HEK293 (cell line): ENCODE results near the gene S100A6.

Experiments used
- CTCF ChIA-PET: fragments of 350-600 bp; formaldehyde crosslinking; extraction: SDS; loops from one replicate; lab custom pipeline; 2021; ENCODE audit warnings: antibody characterized with exemption; lab: Yijun Ruan, JAX
- POLR2A ChIA-PET: fragments of 300-600 bp; formaldehyde crosslinking; extraction: SDS; loops from one replicate; lab custom pipeline; 2020; ENCODE audit warnings: antibody characterized with exemption, inconsistent platforms; lab: Yijun Ruan, JAX
- H3K27ac ChIP-seq: fragments of 200-500 bp; sonication (Bioruptor generic); 2 replicates; pipeline ENCODE4 v1.5.1; 2014; ENCODE audit warnings: low read depth, low read length, control low read depth, inconsistent platforms; ENCODE audit errors: extremely low read depth
- H3K36me3 ChIP-seq, 2 experiments: fragments of 200-500 bp in 1 of 2; sonication (Bioruptor generic) in 1 of 2; 1 replicate in 1 of 2; 2 replicates in 1 of 2; pipeline ENCODE4 v1.5.1; 2014 to 2017; ENCODE audit warnings: inconsistent platforms in 2 of 2, low read length in 2 of 2; ENCODE audit not compliant: control insufficient read depth in 2 of 2, insufficient read depth in 1 of 2
- H3K4me1 ChIP-seq: fragments of 200-500 bp; sonication (Bioruptor generic); 2 replicates; pipeline ENCODE4 v1.5.1; 2014; ENCODE audit warnings: mild to moderate bottlenecking, low read length, inconsistent platforms; ENCODE audit not compliant: control insufficient read depth, insufficient read depth
- H3K4me3 ChIP-seq: 2 replicates; pipeline ENCODE4 v1.5.1; 2011; ENCODE audit warnings: low read depth, mild to moderate bottlenecking, control low read depth, low read length, moderate library complexity
- H3K9me3 ChIP-seq: fragments of 200-500 bp; sonication (Bioruptor generic); 2 replicates; pipeline ENCODE4 v1.5.1; 2014; ENCODE audit warnings: low read depth, low read length, inconsistent platforms; ENCODE audit not compliant: control insufficient read depth, insufficient read depth
- FEZF1 ChIP-seq: fragments of 450-650 bp; formaldehyde crosslinking; IDR thresholded peaks from 2 replicates; pipeline ENCODE4 v1.5.1; 2016; ENCODE audit warnings: missing biosample characterization, missing genetic modification characterization
- GLIS2 ChIP-seq: fragments of 450-650 bp; formaldehyde crosslinking; IDR thresholded peaks from 2 replicates; pipeline ENCODE4 v1.5.1; 2016; ENCODE audit warnings: missing biosample characterization, missing genetic modification characterization
- KLF10 ChIP-seq: fragments of 450-650 bp; IDR thresholded peaks from 2 replicates; pipeline ENCODE4 v1.5.1; 2018; ENCODE audit warnings: missing biosample characterization, mild to moderate bottlenecking, missing genetic modification characterization
- KLF17 ChIP-seq: fragments of 450-650 bp; formaldehyde crosslinking; IDR thresholded peaks from 2 replicates; pipeline ENCODE4 v1.5.1; 2016; ENCODE audit warnings: missing biosample characterization, missing genetic modification characterization
- KLF8 ChIP-seq: fragments of 450-650 bp; formaldehyde crosslinking; IDR thresholded peaks from 2 replicates; pipeline ENCODE4 v1.5.1; 2016; ENCODE audit warnings: missing biosample characterization, missing genetic modification characterization
- MEIS1 ChIP-seq: sonication (generic); formaldehyde crosslinking; IDR thresholded peaks from 2 replicates; pipeline ENCODE4 v1.8.1; 2022; ENCODE audit warnings: missing genetic modification reagents, mild to moderate bottlenecking, borderline replicate concordance
- MZF1 ChIP-seq: fragments of 450-650 bp; formaldehyde crosslinking; IDR thresholded peaks from 2 replicates; pipeline ENCODE4 v1.5.1; 2017; ENCODE audit warnings: missing biosample characterization, missing genetic modification characterization, borderline replicate concordance
- TRIM28 ChIP-seq: IDR thresholded peaks from 2 replicates; pipeline ENCODE4 v1.6.1; 2011; ENCODE audit warnings: low read length, control low read depth, borderline replicate concordance
- ZBTB17 ChIP-seq: fragments of 450-650 bp; formaldehyde crosslinking; IDR thresholded peaks from 2 replicates; pipeline ENCODE4 v1.5.1; 2016; ENCODE audit warnings: missing biosample characterization, missing genetic modification characterization
- ZBTB48 ChIP-seq: fragments of 450-650 bp; formaldehyde crosslinking; IDR thresholded peaks from 2 replicates; pipeline ENCODE4 v1.5.1; 2016; ENCODE audit warnings: missing biosample characterization, missing genetic modification characterization
- ZBTB49 ChIP-seq: fragments of 450-650 bp; formaldehyde crosslinking; IDR thresholded peaks from 2 replicates; pipeline ENCODE4 v1.5.1; 2016; ENCODE audit warnings: missing biosample characterization, missing genetic modification characterization, low read depth
- ZBTB8A ChIP-seq: fragments of 450-650 bp; formaldehyde crosslinking; IDR thresholded peaks from 2 replicates; pipeline ENCODE4 v1.5.1; 2016; ENCODE audit warnings: missing biosample characterization, missing genetic modification characterization
- ZFHX2 ChIP-seq: fragments of 450-650 bp; formaldehyde crosslinking; conservative IDR thresholded peaks from 2 replicates; pipeline ENCODE4 v1.5.1; 2016; ENCODE audit warnings: missing biosample characterization, missing genetic modification characterization
- ZFP37 ChIP-seq: fragments of 450-650 bp; formaldehyde crosslinking; IDR thresholded peaks from 2 replicates; pipeline ENCODE4 v1.5.1; 2016; ENCODE audit warnings: missing biosample characterization, missing genetic modification characterization
- ZIC2 ChIP-seq: fragments of 450-650 bp; formaldehyde crosslinking; IDR thresholded peaks from 2 replicates; pipeline ENCODE4 v1.5.1; 2016; ENCODE audit warnings: missing biosample characterization, missing genetic modification characterization
- ZNF133 ChIP-seq: fragments of 450-650 bp; formaldehyde crosslinking; IDR thresholded peaks from 2 replicates; pipeline ENCODE4 v1.5.1; 2016; ENCODE audit warnings: missing biosample characterization, missing genetic modification characterization
- ZNF214 ChIP-seq: fragments of 450-650 bp; formaldehyde crosslinking; IDR thresholded peaks from 2 replicates; pipeline ENCODE4 v1.5.1; 2017; ENCODE audit warnings: missing biosample characterization, mild to moderate bottlenecking, missing genetic modification characterization, borderline replicate concordance
- ZNF223 ChIP-seq: fragments of 450-650 bp; formaldehyde crosslinking; IDR thresholded peaks from 2 replicates; pipeline ENCODE4 v1.5.1; 2016; ENCODE audit warnings: missing biosample characterization, missing genetic modification characterization
- ZNF335 ChIP-seq: fragments of 450-650 bp; formaldehyde crosslinking; conservative IDR thresholded peaks from 2 replicates; pipeline ENCODE4 v1.5.1; 2016; ENCODE audit warnings: missing biosample characterization, missing genetic modification characterization
- ZNF341 ChIP-seq: fragments of 450-650 bp; formaldehyde crosslinking; IDR thresholded peaks from 2 replicates; pipeline ENCODE4; 2016; ENCODE audit warnings: low read depth, missing biosample characterization, missing genetic modification characterization
- ZNF366 ChIP-seq: fragments of 450-650 bp; formaldehyde crosslinking; conservative IDR thresholded peaks from 2 replicates; pipeline ENCODE4 v1.5.1; 2016; ENCODE audit warnings: missing biosample characterization, missing genetic modification characterization
- ZNF37A ChIP-seq: fragments of 450-650 bp; IDR thresholded peaks from 2 replicates; pipeline ENCODE4 v1.5.1; 2018; ENCODE audit warnings: missing biosample characterization, missing genetic modification characterization
- ZNF398 ChIP-seq: fragments of 450-650 bp; formaldehyde crosslinking; IDR thresholded peaks from 2 replicates; pipeline ENCODE4 v1.5.1; 2017; ENCODE audit warnings: missing biosample characterization, missing genetic modification characterization
- ZNF404 ChIP-seq: fragments of 450-650 bp; formaldehyde crosslinking; IDR thresholded peaks from 2 replicates; pipeline ENCODE4 v1.5.1; 2017; ENCODE audit warnings: missing biosample characterization, missing genetic modification characterization
- ZNF48 ChIP-seq: fragments of 450-650 bp; formaldehyde crosslinking; IDR thresholded peaks from 2 replicates; pipeline ENCODE4 v1.5.1; 2016; ENCODE audit warnings: missing biosample characterization, missing genetic modification characterization
- ZNF530 ChIP-seq: fragments of 450-650 bp; formaldehyde crosslinking; IDR thresholded peaks from 2 replicates; pipeline ENCODE4 v1.5.1; 2016; ENCODE audit warnings: low read depth, missing biosample characterization, missing genetic modification characterization
- ZNF629 ChIP-seq: fragments of 450-650 bp; formaldehyde crosslinking; IDR thresholded peaks from 2 replicates; pipeline ENCODE4 v1.5.1; 2017; ENCODE audit warnings: missing biosample characterization, missing genetic modification characterization
- ZNF692 ChIP-seq: fragments of 450-650 bp; formaldehyde crosslinking; IDR thresholded peaks from 2 replicates; pipeline ENCODE4 v1.5.1; 2016; ENCODE audit warnings: missing biosample characterization, missing genetic modification characterization
- ZNF776 ChIP-seq: fragments of 450-650 bp; formaldehyde crosslinking; IDR thresholded peaks from 2 replicates; pipeline ENCODE4 v1.5.0; 2017; ENCODE audit warnings: missing biosample characterization, missing genetic modification characterization, borderline replicate concordance
- ZSCAN23 ChIP-seq: fragments of 450-650 bp; formaldehyde crosslinking; IDR thresholded peaks from 2 replicates; pipeline ENCODE4 v1.5.1; 2016; ENCODE audit warnings: missing biosample characterization, missing genetic modification characterization

S100A6 gene

GRCh38 chr1:153568367-153569099 is 32.7 kb upstream of the S100A6 start (continued):
- TF ChIP-seq ZNF341 (peak; percentile 49), ZNF776 (no peak), ZBTB17 (tag by site-specific recombination) (peak; percentile 65), ZBTB48 (tag by site-specific recombination) (peak; percentile 12; the same call in 1 of the 2 replicates), ZNF629 (tag by site-specific recombination) (peak; percentile 28), ZBTB8A (tag by site-specific recombination) (peak; percentile 38; the same call in 1 of the 2 replicates), ZFP37 (tag by site-specific recombination) (0 out of 2 replicates have a peak, but pooled peaks have one; percentile 51), ZNF692 (tag by site-specific recombination) (0 out of 2 replicates have a peak, but pooled peaks have one; percentile 54), TRIM28 (peak; percentile 85), ZNF335 (tag by site-specific recombination) (peak; percentile 81), ZNF48 (no peak)

GRCh38 chr1:153567621-153568366 is 32.0 kb upstream of the S100A6 start:
- CTCF ChIA-PET: interaction anchor here (0.6 to 6.3 kb wide), 32 partner anchors 9 to 225 kb away, joined by 3 to 148 read pairs (median 5); partner anchors contain the start of genes CHTOP, S100A1, S100A13 and S100A3
- POLR2A ChIA-PET: interaction anchor here (0.9 to 2.2 kb wide), 15 partner anchors 8 to 66 kb away, joined by 3 to 11 read pairs (median 4); partner anchors contain the start of genes CHTOP, S100A13 and S100A4
- H3K36me3 ChIP-seq: no peaks in the 10 kb centered on the region
- H3K4me1 ChIP-seq: peaks cover 7% of the 10 kb centered on the region
- H3K9me3 ChIP-seq: no peaks in the 10 kb centered on the region
- peak overlapping the region; percentile 12; the same call in 1 of the 2 replicates for H3K27ac ChIP-seq
- H3K4me3 ChIP-seq: no peak overlapping the region
- TF ChIP-seq GLIS2 (tag by site-specific recombination) (no peak; the same call in 1 of the 2 replicates), ZNF214 (tag by site-specific recombination) (no peak), ZNF404 (tag by site-specific recombination) (no peak), ZNF629 (tag by site-specific recombination) (peak; percentile 67), ZNF366 (tag by site-specific recombination) (peak; percentile 16; the same call in 1 of the 2 replicates), ZNF37A (tag by site-specific recombination) (no peak), ZBTB49 (no peak), ZFHX2 (tag by site-specific recombination) (peak; percentile 75), MEIS1 (CRISPR knock-in tag) (no peak), FEZF1 (tag by site-specific recombination) (no peak), MZF1 (tag by site-specific recombination) (no peak), ZNF530 (tag by site-specific recombination) (no peak), KLF8 (tag by site-specific recombination) (0 out of 2 replicates have a peak, but pooled peaks have one; percentile 55), ZSCAN23 (no peak), TRIM28 (no peak), ZIC2 (peak; percentile 60), KLF10 (tag by site-specific recombination) (peak; percentile 38; the same call in 1 of the 2 replicates), ZNF133 (tag by site-specific recombination) (no peak), KLF17 (peak; percentile 69), ZNF223 (no peak), ZNF398 (peak; percentile 56; the same call in 1 of the 2 replicates)
